Measurements from ENCODE around the gene EYS. TPM values are rescaled to one million over a fixed set of nuclear protein-coding genes. Genes with fewer than 3 reads are reported as not detected.

The EYS gene
- polyA plus RNA-seq, 1 of the 3 experiments (the other 2 are of a cell fraction): 0.05 TPM

DNA sequence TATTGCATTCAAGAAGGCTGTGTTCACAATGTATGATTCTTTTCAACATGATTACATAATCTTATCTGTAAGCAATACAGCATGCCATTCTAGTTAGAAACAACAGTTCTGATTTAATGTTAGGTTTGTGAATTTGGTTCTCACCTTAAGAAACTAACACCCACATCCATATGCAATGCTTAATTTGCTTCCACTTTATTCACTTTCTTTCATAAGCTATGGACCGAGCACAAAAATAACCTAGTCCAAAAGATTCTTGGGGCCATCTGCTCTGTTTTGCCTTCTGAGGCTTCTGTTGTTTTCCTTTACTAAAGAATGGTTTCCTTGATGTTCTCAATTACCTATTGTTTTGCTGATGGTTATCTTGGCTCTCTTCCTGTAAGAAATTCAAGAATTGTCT lies 258.2 kb downstream of the EYS start:
- Histone ChIP-seq H2AFZ (ENCODE audit: low read depth) (no peak overlapping the region), H3K4me3 (ENCODE audit: low read depth in 2 of 2, low read length in 1 of 2) (no peak overlapping the region), H3K36me3 (replicated peaks in 1 of 2; ENCODE audit: control insufficient read depth in 1 of 2, insufficient read depth in 2 of 2, low read length in 1 of 2) (no peaks in the 10 kb centered on the region), H4K20me1 (ENCODE audit: insufficient read depth) (no peaks in the 10 kb centered on the region), H3K27ac (ENCODE audit: low read depth in 2 of 2, low read length in 1 of 2) (no peak overlapping the region), H3F3A (replicated peaks; ENCODE audit: insufficient read depth) (no peaks in the 10 kb centered on the region), H3K4me1 (ENCODE audit: control insufficient read depth in 1 of 2, insufficient read depth in 2 of 2, low read depth in 1 of 2, low read length in 1 of 2) (no peaks in the 10 kb centered on the region; a peak in 1 of 4 replicates), H3K27me3 (ENCODE audit: insufficient read depth) (no peaks in the 10 kb centered on the region), H3K4me2 (no peak overlapping the region), H3K79me2 (ENCODE audit: insufficient read depth) (no peaks in the 10 kb centered on the region), H3K9me3 (no peaks in the 10 kb centered on the region), H3K9ac (no peak overlapping the region), H3K9me2 (no peaks in the 10 kb centered on the region)
- no peak for TF ChIP-seq EZH2phosphoT487 (IDR thresholded peaks at IDR 0.05; ENCODE audit: borderline replicate concordance, low read depth)
- no peak for TF ChIP-seq GABPA (IDR thresholded peaks at IDR 0.05; ENCODE audit: low read depth)
- TF ChIP-seq SMC3 (IDR thresholded peaks at IDR 0.05; ENCODE audit: low read depth, low read length): no peak
- no peak for DNase-seq
- 42% methylated on average over 1 of the region's 1 CpG for WGBS (ENCODE audit: low lambda C conversion rate)
- POLR2A ChIA-PET: no interaction called here
- CTCF ChIA-PET: no interaction called here

DNA sequence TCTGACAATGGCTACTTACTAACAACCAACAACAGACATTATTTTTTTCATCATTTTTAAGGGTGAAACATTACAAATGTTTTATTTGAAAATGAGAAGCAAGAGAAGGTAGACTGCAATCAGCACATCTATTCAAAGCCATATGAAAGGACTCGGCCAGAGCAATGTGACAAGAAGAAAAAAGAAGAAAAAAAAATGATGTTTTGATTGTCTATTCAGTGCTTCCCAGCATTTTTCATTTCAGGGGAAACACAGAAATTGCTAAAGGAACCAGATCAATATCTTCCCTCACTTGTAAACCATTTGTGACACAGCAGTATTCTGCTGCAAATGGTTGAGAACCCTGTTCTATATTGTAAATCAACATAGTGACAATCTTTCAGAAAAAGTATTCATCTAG lies 270.7 kb downstream of the EYS start:
- WGBS (ENCODE audit: low lambda C conversion rate): 14% methylated on average over 1 of the region's 1 CpG
- TF ChIP-seq YY1 (IDR thresholded peaks at IDR 0.05; ENCODE audit: low read depth) (no peak), FOSL2 (IDR thresholded peaks at IDR 0.05; ENCODE audit: borderline replicate concordance, low read depth) (no peak), JUND (IDR thresholded peaks at IDR 0.05) (no peak), TAF1 (IDR thresholded peaks at IDR 0.05; ENCODE audit: borderline replicate concordance, low read depth, low read length) (no peak), EP300 (IDR thresholded peaks at IDR 0.05; ENCODE audit: borderline replicate concordance in 1 of 2, low read depth in 1 of 2, low read length in 1 of 2) (no peak), MXI1 (IDR thresholded peaks at IDR 0.05; ENCODE audit: low read depth, low read length) (no peak), FOXJ3 (CRISPR knock-in tag; IDR thresholded peaks at IDR 0.05) (no peak), EZH2phosphoT487 (IDR thresholded peaks at IDR 0.05; ENCODE audit: borderline replicate concordance, low read depth) (no peak), FOXM1 (IDR thresholded peaks at IDR 0.05; ENCODE audit: low read depth) (no peak)
- TF ChIP-seq, protein P1, sequence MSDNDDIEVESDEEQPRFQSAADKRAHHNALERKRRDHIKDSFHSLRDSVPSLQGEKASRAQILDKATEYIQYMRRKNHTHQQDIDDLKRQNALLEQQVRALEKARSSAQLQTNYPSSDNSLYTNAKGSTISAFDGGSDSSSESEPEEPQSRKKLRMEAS (IDR thresholded peaks at IDR 0.05; ENCODE audit: low read depth): no peak
- H3K4me3 ChIP-seq (ENCODE audit: low read depth in 2 of 2, low read length in 1 of 2): no peak overlapping the region
- ChIA-PET CTCF (no interaction called here), POLR2A (no interaction called here)
- H3K9me3 ChIP-seq: no peaks in the 10 kb centered on the region
- no peaks in the 10 kb centered on the region for H3K9me2 ChIP-seq
- no peaks in the 10 kb centered on the region for H3K4me1 ChIP-seq (ENCODE audit: control insufficient read depth in 1 of 2, insufficient read depth in 2 of 2, low read depth in 1 of 2, low read length in 1 of 2)
- H2AFZ ChIP-seq (ENCODE audit: low read depth): no peak overlapping the region
- no peaks in the 10 kb centered on the region for H4K20me1 ChIP-seq (ENCODE audit: insufficient read depth)
- H3K36me3 ChIP-seq (replicated peaks in 1 of 2; ENCODE audit: control insufficient read depth in 1 of 2, insufficient read depth in 2 of 2, low read length in 1 of 2): no peaks in the 10 kb centered on the region
- no peak overlapping the region for H3K4me2 ChIP-seq
- no peak overlapping the region for H3K9ac ChIP-seq
- no peaks in the 10 kb centered on the region for H3K79me2 ChIP-seq (ENCODE audit: insufficient read depth)
- DNase-seq: no peak
- H3K27ac ChIP-seq (ENCODE audit: low read depth in 2 of 2, low read length in 1 of 2): no peak overlapping the region
- no peaks in the 10 kb centered on the region for H3F3A ChIP-seq (replicated peaks; ENCODE audit: insufficient read depth)
- no peaks in the 10 kb centered on the region for H3K27me3 ChIP-seq (ENCODE audit: insufficient read depth)

DNA sequence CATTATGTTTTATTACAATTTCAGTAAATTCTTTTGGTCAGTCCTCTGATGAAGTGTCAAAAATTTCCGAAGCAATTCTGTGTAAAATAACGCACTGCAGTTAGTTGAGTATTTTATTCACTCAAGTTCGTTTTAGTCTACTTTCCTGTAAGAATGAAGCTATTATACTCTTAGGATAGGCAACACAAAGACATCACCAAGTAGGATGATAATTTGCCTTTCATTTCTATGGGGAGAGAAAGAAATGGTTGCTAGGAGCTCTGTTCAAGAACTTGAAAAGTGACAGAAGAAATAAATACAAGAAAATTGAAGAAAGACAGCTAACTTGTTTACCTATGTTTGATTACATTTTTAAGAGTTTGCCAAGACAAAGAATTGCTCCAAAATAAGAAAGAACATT lies 290.4 kb downstream of the EYS start:
- Histone ChIP-seq H3K36me3 (replicated peaks in 1 of 2; ENCODE audit: control insufficient read depth in 1 of 2, insufficient read depth in 2 of 2, low read length in 1 of 2) (no peaks in the 10 kb centered on the region), H3K27me3 (ENCODE audit: insufficient read depth) (no peaks in the 10 kb centered on the region), H2AFZ (ENCODE audit: low read depth) (no peak overlapping the region), H4K20me1 (ENCODE audit: insufficient read depth) (no peaks in the 10 kb centered on the region), H3K79me2 (ENCODE audit: insufficient read depth) (no peaks in the 10 kb centered on the region), H3K4me1 (ENCODE audit: control insufficient read depth in 1 of 2, insufficient read depth in 2 of 2, low read depth in 1 of 2, low read length in 1 of 2) (no peaks in the 10 kb centered on the region), H3K4me2 (no peak overlapping the region), H3K9ac (no peak overlapping the region), H3K27ac (ENCODE audit: low read depth in 2 of 2, low read length in 1 of 2) (no peak overlapping the region), H3K4me3 (ENCODE audit: low read depth in 2 of 2, low read length in 1 of 2) (no peak overlapping the region), H3K9me3 (no peaks in the 10 kb centered on the region), H3F3A (replicated peaks; ENCODE audit: insufficient read depth) (no peaks in the 10 kb centered on the region), H3K9me2 (no peaks in the 10 kb centered on the region)
- 26% methylated on average over 3 of the region's 3 CpGs for WGBS (ENCODE audit: low lambda C conversion rate)
- POLR2A ChIA-PET: no interaction called here
- CTCF ChIA-PET: interaction anchor here (1.5 kb wide), 1 partner anchor 13 kb away, joined by 3 read pairs; no protein-coding TSS in a partner anchor
- DNase-seq: no peak
- TF ChIP-seq, protein P2, sequence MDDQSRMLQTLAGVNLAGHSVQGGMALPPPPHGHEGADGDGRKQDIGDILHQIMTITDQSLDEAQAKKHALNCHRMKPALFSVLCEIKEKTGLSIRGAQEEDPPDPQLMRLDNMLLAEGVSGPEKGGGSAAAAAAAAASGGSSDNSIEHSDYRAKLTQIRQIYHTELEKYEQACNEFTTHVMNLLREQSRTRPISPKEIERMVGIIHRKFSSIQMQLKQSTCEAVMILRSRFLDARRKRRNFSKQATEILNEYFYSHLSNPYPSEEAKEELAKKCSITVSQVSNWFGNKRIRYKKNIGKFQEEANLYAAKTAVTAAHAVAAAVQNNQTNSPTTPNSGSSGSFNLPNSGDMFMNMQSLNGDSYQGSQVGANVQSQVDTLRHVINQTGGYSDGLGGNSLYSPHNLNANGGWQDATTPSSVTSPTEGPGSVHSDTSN (IDR thresholded peaks at IDR 0.05): no peak
- TF ChIP-seq MEF2A (IDR thresholded peaks at IDR 0.05; ENCODE audit: borderline replicate concordance, low read depth) (no peak), SIN3A (IDR thresholded peaks at IDR 0.05; ENCODE audit: borderline replicate concordance, low read depth, low read length) (no peak), RXRA (IDR thresholded peaks at IDR 0.05; ENCODE audit: borderline replicate concordance, low read depth) (no peak), POLR2AphosphoS5 (IDR thresholded peaks at IDR 0.05; ENCODE audit: low read depth, low read length) (no peak), RCOR1 (IDR thresholded peaks at IDR 0.05; ENCODE audit: low read length) (no peak), TAF1 (IDR thresholded peaks at IDR 0.05; ENCODE audit: borderline replicate concordance, low read depth, low read length) (no peak)
- TF ChIP-seq, protein P3, sequence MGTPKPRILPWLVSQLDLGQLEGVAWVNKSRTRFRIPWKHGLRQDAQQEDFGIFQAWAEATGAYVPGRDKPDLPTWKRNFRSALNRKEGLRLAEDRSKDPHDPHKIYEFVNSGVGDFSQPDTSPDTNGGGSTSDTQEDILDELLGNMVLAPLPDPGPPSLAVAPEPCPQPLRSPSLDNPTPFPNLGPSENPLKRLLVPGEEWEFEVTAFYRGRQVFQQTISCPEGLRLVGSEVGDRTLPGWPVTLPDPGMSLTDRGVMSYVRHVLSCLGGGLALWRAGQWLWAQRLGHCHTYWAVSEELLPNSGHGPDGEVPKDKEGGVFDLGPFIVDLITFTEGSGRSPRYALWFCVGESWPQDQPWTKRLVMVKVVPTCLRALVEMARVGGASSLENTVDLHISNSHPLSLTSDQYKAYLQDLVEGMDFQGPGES (IDR thresholded peaks at IDR 0.05; ENCODE audit: low read depth, low read length): no peak
- TF ChIP-seq, protein P4, sequence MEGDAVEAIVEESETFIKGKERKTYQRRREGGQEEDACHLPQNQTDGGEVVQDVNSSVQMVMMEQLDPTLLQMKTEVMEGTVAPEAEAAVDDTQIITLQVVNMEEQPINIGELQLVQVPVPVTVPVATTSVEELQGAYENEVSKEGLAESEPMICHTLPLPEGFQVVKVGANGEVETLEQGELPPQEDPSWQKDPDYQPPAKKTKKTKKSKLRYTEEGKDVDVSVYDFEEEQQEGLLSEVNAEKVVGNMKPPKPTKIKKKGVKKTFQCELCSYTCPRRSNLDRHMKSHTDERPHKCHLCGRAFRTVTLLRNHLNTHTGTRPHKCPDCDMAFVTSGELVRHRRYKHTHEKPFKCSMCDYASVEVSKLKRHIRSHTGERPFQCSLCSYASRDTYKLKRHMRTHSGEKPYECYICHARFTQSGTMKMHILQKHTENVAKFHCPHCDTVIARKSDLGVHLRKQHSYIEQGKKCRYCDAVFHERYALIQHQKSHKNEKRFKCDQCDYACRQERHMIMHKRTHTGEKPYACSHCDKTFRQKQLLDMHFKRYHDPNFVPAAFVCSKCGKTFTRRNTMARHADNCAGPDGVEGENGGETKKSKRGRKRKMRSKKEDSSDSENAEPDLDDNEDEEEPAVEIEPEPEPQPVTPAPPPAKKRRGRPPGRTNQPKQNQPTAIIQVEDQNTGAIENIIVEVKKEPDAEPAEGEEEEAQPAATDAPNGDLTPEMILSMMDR (IDR thresholded peaks at IDR 0.05): no peak

Data from SK-N-SH (cell line).